HG03064 (cell line): ENCODE measurements around the gene CSH2.
"Not testable (repeated sequence)": the region's sequence is repeated elsewhere in the genome, so short reads cannot be mapped to it uniquely, and the experiment has no call there.

Source experiments
- ATAC-seq: cut with Tn5 transposase; IDR thresholded peaks from one replicate; pipeline ENCODE4 v1.9.1; 2021; ENCODE audit warnings: low read depth; ENCODE audit not compliant: unreplicated experiment

The CSH2 gene

GRCh38 chr17:63866625-63867024 lies 6.9 kb downstream of the CSH2 start:
- not testable (repeated sequence) for ATAC-seq

- no peak for ATAC-seq
Measured at GRCh38 chr17:63859257-63859656, 14.2 kb downstream of the CSH2 start.

GRCh38 chr17:63856425-63856824 lies 17.1 kb downstream of the CSH2 start:
- ATAC-seq: not testable (repeated sequence)

GRCh38 chr17:63855185-63855584 lies 18.3 kb downstream of the CSH2 start:
- no peak for ATAC-seq

- no peak for ATAC-seq
Measured at GRCh38 chr17:63854709-63855108, 18.8 kb downstream of the CSH2 start.

- no peak for ATAC-seq
Measured at GRCh38 chr17:63853260-63853659, 20.2 kb downstream of the CSH2 start.

GRCh38 chr17:63850401-63850800 lies 23.1 kb downstream of the CSH2 start:
- no peak for ATAC-seq

- ATAC-seq: no peak
Measured at GRCh38 chr17:63848834-63849689, 24.4 kb downstream of the CSH2 start.

- no peak for ATAC-seq
Measured at GRCh38 chr17:63847525-63848249, 25.8 kb downstream of the CSH2 start.

- no peak for ATAC-seq
Measured at GRCh38 chr17:63845509-63845908, 28.0 kb downstream of the CSH2 start.

GRCh38 chr17:63843910-63844677 lies 29.4 kb downstream of the CSH2 start:
- ATAC-seq: no peak

GRCh38 chr17:63843387-63843888 lies 30.0 kb downstream of the CSH2 start:
- ATAC-seq: not testable (repeated sequence)

GRCh38 chr17:63842540-63843386 lies 30.7 kb downstream of the CSH2 start, which contains the start of gene SMARCD2:
Gene SMARCD2, minus strand, starts transcription at chr17:63842685. Its CDS starts 11 bp downstream, at chr17:63842674.
- ATAC-seq: peak; percentile 63

- peak; percentile 1 for ATAC-seq
Measured at GRCh38 chr17:63842173-63842539, 31.3 kb downstream of the CSH2 start.

- no peak for ATAC-seq
Measured at GRCh38 chr17:63841350-63842172, 31.9 kb downstream of the CSH2 start.

GRCh38 chr17:63840591-63841349 lies 32.7 kb downstream of the CSH2 start:
- no peak for ATAC-seq

GRCh38 chr17:63838631-63839171 lies 34.8 kb downstream of the CSH2 start:
- ATAC-seq: no peak

- ATAC-seq: no peak
Measured at GRCh38 chr17:63837962-63838600, 35.4 kb downstream of the CSH2 start.
